OCI-LY7 (cell line): ENCODE measurements around the gene CLN5.

Experiments
- EZH2phosphoT487 ChIP-seq: fragments of 200-600 bp; sonication (generic); IDR thresholded peaks from 2 replicates; pipeline ENCODE4 v1.6.1; 2018; ENCODE audit warnings: low read depth, borderline replicate concordance, mild to moderate bottlenecking, mixed run types, antibody characterized with exemption, low read length, moderate library complexity, mixed read lengths
- TF ChIP-seq, protein P1 (sequence below): fragments of 200-600 bp; sonication (generic); conservative IDR thresholded peaks from 2 replicates; pipeline ENCODE4 v1.5.1; 2014; ENCODE audit warnings: mild to moderate bottlenecking, antibody characterized with exemption, low read length, moderate library complexity, mixed read lengths

DNA sequence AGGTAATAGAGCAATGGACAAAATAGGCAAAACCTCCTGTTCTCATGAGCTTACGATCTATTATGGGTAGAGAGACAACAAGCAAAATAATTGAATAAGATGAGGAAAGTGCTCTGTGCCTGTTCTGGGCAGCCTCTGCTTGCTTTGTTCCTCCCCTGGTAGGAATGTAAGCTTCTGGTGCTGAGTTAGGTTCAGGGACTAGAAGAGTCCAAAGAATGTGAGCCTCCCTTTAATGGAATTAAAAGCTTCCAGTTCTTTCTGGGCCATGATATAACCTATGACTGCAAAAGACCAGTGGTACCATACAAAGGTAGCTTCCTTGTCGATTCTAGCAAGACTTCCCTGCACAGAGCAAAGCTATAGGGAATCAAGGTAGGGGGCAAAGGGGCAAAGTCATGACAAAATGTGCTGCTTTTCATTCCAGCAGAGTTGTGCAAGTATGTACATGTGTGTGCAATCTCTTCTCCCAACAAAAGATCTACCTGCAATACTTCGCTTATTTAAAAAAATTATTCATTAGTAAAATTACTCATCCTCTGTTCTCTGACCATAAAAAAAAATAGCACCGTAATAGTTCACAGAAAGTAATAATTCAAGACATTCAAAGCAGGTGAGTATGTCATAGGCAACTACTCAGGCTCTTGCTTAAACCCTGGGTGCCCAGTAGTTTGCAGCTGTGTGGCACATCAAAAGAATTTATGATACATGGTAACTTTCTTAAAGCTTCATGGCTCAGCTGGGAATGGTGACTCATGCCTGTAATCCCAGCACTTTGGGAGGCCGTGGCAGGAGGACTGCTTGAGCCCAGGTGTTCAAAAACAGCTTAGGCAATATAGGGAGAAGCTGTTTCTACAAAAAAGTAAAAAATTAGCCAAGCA lies 22.2 kb upstream of the CLN5 start:
- TF ChIP-seq, protein P1, sequence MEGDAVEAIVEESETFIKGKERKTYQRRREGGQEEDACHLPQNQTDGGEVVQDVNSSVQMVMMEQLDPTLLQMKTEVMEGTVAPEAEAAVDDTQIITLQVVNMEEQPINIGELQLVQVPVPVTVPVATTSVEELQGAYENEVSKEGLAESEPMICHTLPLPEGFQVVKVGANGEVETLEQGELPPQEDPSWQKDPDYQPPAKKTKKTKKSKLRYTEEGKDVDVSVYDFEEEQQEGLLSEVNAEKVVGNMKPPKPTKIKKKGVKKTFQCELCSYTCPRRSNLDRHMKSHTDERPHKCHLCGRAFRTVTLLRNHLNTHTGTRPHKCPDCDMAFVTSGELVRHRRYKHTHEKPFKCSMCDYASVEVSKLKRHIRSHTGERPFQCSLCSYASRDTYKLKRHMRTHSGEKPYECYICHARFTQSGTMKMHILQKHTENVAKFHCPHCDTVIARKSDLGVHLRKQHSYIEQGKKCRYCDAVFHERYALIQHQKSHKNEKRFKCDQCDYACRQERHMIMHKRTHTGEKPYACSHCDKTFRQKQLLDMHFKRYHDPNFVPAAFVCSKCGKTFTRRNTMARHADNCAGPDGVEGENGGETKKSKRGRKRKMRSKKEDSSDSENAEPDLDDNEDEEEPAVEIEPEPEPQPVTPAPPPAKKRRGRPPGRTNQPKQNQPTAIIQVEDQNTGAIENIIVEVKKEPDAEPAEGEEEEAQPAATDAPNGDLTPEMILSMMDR: no peak
- no peak for TF ChIP-seq EZH2phosphoT487
